Left cardiac atrium (tissue), 4 donors: Measurements from ENCODE around the gene MGMT. TPM values are rescaled to one million over a fixed set of nuclear protein-coding genes. Genes with fewer than 3 reads are reported as not detected.

Experiments used
- ATAC-seq, 2 donors: fragments of 200-7000 bp; cut with Tn5 transposase; one replicate each; pipeline ENCODE4 v1.9.1; 2020; ENCODE audit warnings: mild to moderate bottlenecking in 2 of 2, moderate library complexity in 2 of 2
- DNase-seq: peaks from one replicate; pipeline ENCODE4 v3.0.0-alpha.2; 2020
- intact Hi-C, 2 donors: fragments of 100-400 bp; cut with DNase I; formaldehyde crosslinking; loops; one replicate each; pipeline versions ENCODE4 v1.14.1 to v1.15.1; 2022 to 2023
- total RNA-seq, 2 donors: library from RNA; stranded (reverse); fragmentation: NEBNext Ultra II Directional; extraction: Animal tissue kit (Norgen Biotek cat#: 25700); gene quantifications; one replicate each; pipeline ENCODE4 v1.2.1, GENCODE V29; 2021
- donor health status: DM: no; HTN: yes; CAD: no.
- donor health status: DM: no; HTN: yes; CAD: no; lungs with severe emphysema.
- donor health status: DM: yes; HTN: yes; CAD: no.
- donor health status: Dilated cardiomyopathy.

MGMT gene
- total RNA-seq, 2 donors from 2014 or later: 10.1 to 15.7 TPM

GRCh38 chr10:129756912-129757901 lies 290.2 kb downstream of the MGMT start:
- DNase-seq (peak; percentile 31), ATAC-seq (peak in 1 of 2 donors; percentile 80)
- intact Hi-C loops: no loop called here

- intact Hi-C loops: no loop called here
- DNase-seq (peak; percentile 9), ATAC-seq (no peak)
Measured at GRCh38 chr10:129758207-129759021, 291.4 kb downstream of the MGMT start.

GRCh38 chr10:129759214-129760002 lies 292.4 kb downstream of the MGMT start:
- peak; percentile 5 for DNase-seq
- no peak for ATAC-seq
- intact Hi-C loops: no loop called here

- DNase-seq (peak; percentile 16), ATAC-seq (no peak)
- intact Hi-C loops: no loop called here
Measured at GRCh38 chr10:129760003-129760315, 292.9 kb downstream of the MGMT start.

- ATAC-seq (no peak), DNase-seq (peak; percentile 5)
- intact Hi-C loops: no loop called here
Measured at GRCh38 chr10:129760416-129760815, 293.4 kb downstream of the MGMT start.

GRCh38 chr10:129761197-129761972 lies 294.3 kb downstream of the MGMT start:
- intact Hi-C loops: no loop called here
- DNase-seq (peak; percentile 5), ATAC-seq (no peak)

- DNase-seq (peak; percentile 3), ATAC-seq (no peak)
- intact Hi-C loops: no loop called here
Measured at GRCh38 chr10:129761981-129762956, 295.2 kb downstream of the MGMT start.

GRCh38 chr10:129764011-129764900 lies 297.2 kb downstream of the MGMT start:
- no peak for ATAC-seq
- DNase-seq: peak; percentile 3
- intact Hi-C loops: no loop called here

- ATAC-seq: no peak
- no peak for DNase-seq
- intact Hi-C loops: no loop called here
Measured at GRCh38 chr10:129764901-129765663, 298.0 kb downstream of the MGMT start.

- intact Hi-C loops: no loop called here
- no peak for ATAC-seq
- DNase-seq: no peak
Measured at GRCh38 chr10:129765664-129766550, 298.9 kb downstream of the MGMT start.

- no peak for DNase-seq
- no peak for ATAC-seq
- intact Hi-C loops: no loop called here
Measured at GRCh38 chr10:129766611-129767550, 299.8 kb downstream of the MGMT start.

- no peak for DNase-seq
- intact Hi-C loops: no loop called here
- ATAC-seq: no peak
Measured at GRCh38 chr10:129767751-129768150, 300.7 kb downstream of the MGMT start.

GRCh38 chr10:129768437-129769355 lies 301.7 kb downstream of the MGMT start:
- ATAC-seq (no peak), DNase-seq (no peak)
- intact Hi-C loops: no loop called here
